PC-9 (cell line): ENCODE measurements around the gene PLPP1. TPM values are rescaled to one million over a fixed set of nuclear protein-coding genes. Genes with fewer than 3 reads are reported as not detected.

Source experiments
- BruUV-seq: library from RNA; stranded (reverse); fragments of 400-500 nt; replicated peaks from 2 replicates; lab custom pipeline; 2021; lab: Mats Ljungman, UMichigan
- CTCF ChIA-PET: fragments of 300-600 bp; sonication (Branson Sonifier 250); formaldehyde crosslinking; loops from one replicate; lab custom pipeline; 2022; ENCODE audit warnings: antibody characterized with exemption; lab: Charles Lee
- POLR2A ChIA-PET: fragments of 300-600 bp; sonication (Branson Sonifier 250); formaldehyde crosslinking; loops from one replicate; lab custom pipeline; 2022; ENCODE audit warnings: antibody characterized with exemption; ENCODE audit not compliant: unreplicated experiment; lab: Charles Lee
- DNase-seq, 2 experiments: peaks; one replicate each; pipeline versions ENCODE4 v3.0.0 to v3.0.0-alpha.2; 2015 to 2022; ENCODE audit warnings: mixed read lengths in 1 of 2
- H2AFZ ChIP-seq: fragments of 200-600 bp; sonication (generic); 2 replicates; pipeline ENCODE4 v1.8.1; 2017; ENCODE audit warnings: antibody characterized with exemption
- H3F3A ChIP-seq: fragments of 200-600 bp; sonication (generic); 2 replicates; pipeline ENCODE4 v1.8.1; 2017; ENCODE audit warnings: antibody characterized with exemption, mild to moderate bottlenecking, low read depth; ENCODE audit not compliant: insufficient read depth
- H3K27ac ChIP-seq: fragments of 200-600 bp; sonication (generic); 2 replicates; pipeline ENCODE4 v1.6.1; 2016; ENCODE audit warnings: mixed run types
- H3K27me3 ChIP-seq: fragments of 200-600 bp; sonication (generic); 2 replicates; pipeline ENCODE4 v1.6.1; 2016; ENCODE audit warnings: low read depth, mixed run types; ENCODE audit not compliant: insufficient read depth
- H3K36me3 ChIP-seq: fragments of 200-600 bp; sonication (generic); 2 replicates; pipeline ENCODE4 v1.6.1; 2016; ENCODE audit warnings: low read depth, mixed run types
- H3K4me1 ChIP-seq: fragments of 200-600 bp; sonication (generic); replicated peaks from 2 replicates; pipeline ENCODE4 v1.6.1; 2016; ENCODE audit warnings: mixed run types; ENCODE audit not compliant: insufficient read depth
- H3K4me2 ChIP-seq: fragments of 200-600 bp; sonication (generic); 2 replicates; pipeline ENCODE4 v1.6.1; 2017; ENCODE audit warnings: mixed run types
- H3K4me3 ChIP-seq: fragments of 200-600 bp; sonication (generic); 2 replicates; pipeline ENCODE4 v1.6.1; 2016; ENCODE audit warnings: mixed run types
- H3K79me2 ChIP-seq: fragments of 200-600 bp; sonication (generic); 2 replicates; pipeline ENCODE4 v1.6.1; 2017; ENCODE audit warnings: low read depth, mixed run types
- H3K9me2 ChIP-seq: fragments of 200-600 bp; sonication (generic); 2 replicates; pipeline ENCODE4 v1.8.1; 2017; ENCODE audit warnings: mild to moderate bottlenecking; ENCODE audit not compliant: insufficient read depth
- H3K9me3 ChIP-seq: fragments of 200-600 bp; sonication (generic); 2 replicates; pipeline ENCODE4 v1.8.1; 2016; ENCODE audit warnings: low read depth; ENCODE audit not compliant: insufficient read depth
- H4K20me1 ChIP-seq: fragments of 200-600 bp; sonication (generic); 2 replicates; pipeline ENCODE4 v1.8.1; 2017; ENCODE audit not compliant: insufficient read depth
- CTCF ChIP-seq: fragments of 200-600 bp; sonication (generic); conservative IDR thresholded peaks from 2 replicates; pipeline ENCODE4 v1.6.1; 2017; ENCODE audit warnings: mixed run types, antibody characterized with exemption, mild to moderate bottlenecking, moderate library complexity
- EZH2 ChIP-seq: fragments of 200-600 bp; sonication (generic); IDR thresholded peaks from 2 replicates; pipeline ENCODE4 v1.8.0; 2017; ENCODE audit warnings: antibody characterized with exemption, low read depth
- intact Hi-C: fragments of 100-400 bp; cut with micrococcal nuclease; formaldehyde crosslinking; loops from one replicate; pipeline ENCODE4 v1.10.0; 2022; ENCODE audit not compliant: unreplicated experiment
- total RNA-seq: library from RNA; stranded (reverse); gene quantifications from 2 replicates; pipeline ENCODE4 v1.2.3, GENCODE V29; 2021

PLPP1 gene
- total RNA-seq, 1 experiment from 2014 or later: 12.2 TPM

- CTCF ChIA-PET: no interaction called here
Measured at GRCh38 chr5:55535199-55535905, 588 bp upstream of the PLPP1 start.

GRCh38 chr5:55533521-55534435, 986 bp downstream of the PLPP1 start:
- Histone ChIP-seq H3F3A (peaks cover 10% of the 10 kb centered on the region; the same call in 1 of the 2 replicates), H3K4me2 (peak overlapping the region; percentile 90), H2AFZ (peak overlapping the region; percentile 85), H3K27me3 (no peaks in the 10 kb centered on the region), H3K27ac (no peak overlapping the region), H3K4me3 (peak overlapping the region; percentile 95), H3K79me2 (peaks cover 11% of the 10 kb centered on the region), H3K9me2 (no peaks in the 10 kb centered on the region), H3K36me3 (no peaks in the 10 kb centered on the region), H4K20me1 (no peaks in the 10 kb centered on the region), H3K9me3 (no peaks in the 10 kb centered on the region), H3K4me1 (peaks cover 14% of the 10 kb centered on the region; the same call in 1 of the 2 replicates)
- peak in 1 of 2 experiments; percentile 40 for DNase-seq
- ChIA-PET POLR2A (interaction anchor here (0.6 kb wide), 1 partner anchor 43 kb away, joined by 4 read pairs; no protein-coding TSS in a partner anchor), CTCF (interaction anchor here (0.6 kb wide), 1 partner anchor 95 kb away, joined by 3 read pairs; no protein-coding TSS in a partner anchor)
- TF ChIP-seq CTCF (no peak), EZH2 (no peak)
- BruUV-seq: TSS peak; percentile 58
- intact Hi-C loops: loop anchor here (2.0 to 10.0 kb wide), 3 partner anchors 67 to 159 kb away; no protein-coding TSS in a partner anchor

More at GRCh38 chr5:55535199-55535905, 588 bp upstream of the PLPP1 start:
- H3K4me3 ChIP-seq: peak overlapping the region; percentile 95
- POLR2A ChIA-PET: interaction anchor here (0.6 kb wide), 1 partner anchor 94 kb away, joined by 4 read pairs; no protein-coding TSS in a partner anchor
- intact Hi-C loops: loop anchor here (2.0 to 10.0 kb wide), 2 partner anchors 65 to 121 kb away; no protein-coding TSS in a partner anchor
- peak overlapping the region; percentile 85 for H2AFZ ChIP-seq
- H3K79me2 ChIP-seq: peaks cover 11% of the 10 kb centered on the region
- H4K20me1 ChIP-seq: no peaks in the 10 kb centered on the region
- TSS peak; percentile 92 for BruUV-seq
- no peak for DNase-seq
- H3K27ac ChIP-seq: no peak overlapping the region
- peaks cover 14% of the 10 kb centered on the region; the same call in 1 of the 2 replicates for H3K4me1 ChIP-seq
- TF ChIP-seq EZH2: no peak
- TF ChIP-seq CTCF: no peak
- H3K4me2 ChIP-seq: peak overlapping the region; percentile 90
- H3K9me2 ChIP-seq: no peaks in the 10 kb centered on the region
- H3K27me3 ChIP-seq: no peaks in the 10 kb centered on the region
- H3K36me3 ChIP-seq: no peaks in the 10 kb centered on the region
- peaks cover 10% of the 10 kb centered on the region; the same call in 1 of the 2 replicates for H3F3A ChIP-seq
- no peaks in the 10 kb centered on the region for H3K9me3 ChIP-seq

- no peaks in the 10 kb centered on the region for H3K9me2 ChIP-seq
- intact Hi-C loops: loop anchor here (5.0 to 10.0 kb wide), 2 partner anchors 116 to 162 kb away; no protein-coding TSS in a partner anchor
- no peak overlapping the region for H2AFZ ChIP-seq
- H3K4me1 ChIP-seq: peaks cover 13% of the 10 kb centered on the region; the same call in 1 of the 2 replicates
- peaks cover 11% of the 10 kb centered on the region for H3K79me2 ChIP-seq
- H3K4me2 ChIP-seq: no peak overlapping the region
- H3K27me3 ChIP-seq: no peaks in the 10 kb centered on the region
- H3F3A ChIP-seq: peaks cover 3% of the 10 kb centered on the region; the same call in 1 of the 2 replicates
- H4K20me1 ChIP-seq: no peaks in the 10 kb centered on the region
- no TSS peak for BruUV-seq
- ChIA-PET CTCF (no interaction called here), POLR2A (no interaction called here)
- H3K36me3 ChIP-seq: no peaks in the 10 kb centered on the region
- no peaks in the 10 kb centered on the region for H3K9me3 ChIP-seq
- H3K4me3 ChIP-seq: no peak overlapping the region
- H3K27ac ChIP-seq: no peak overlapping the region
- DNase-seq: no peak
- TF ChIP-seq CTCF (no peak), EZH2 (no peak)
Measured at GRCh38 chr5:55530669-55531068, 4.1 kb downstream of the PLPP1 start.
